ENCODE measurements around the gene CNTLN.
"Not testable (repeated sequence)": the region's sequence is repeated elsewhere in the genome, so short reads cannot be mapped to it uniquely, and the experiment has no call there.

Gene CNTLN

GRCh38 chr9:17191082-17191481 is 56.2 kb downstream of the CNTLN start:
- DNase-seq (ENCODE audit: low read depth), result no peak

- no peak for DNase-seq (ENCODE audit: low read depth)
These were observed 69.8 kb downstream of the CNTLN start for GRCh38 chr9:17204611-17205152.

GRCh38 chr9:17216011-17216410 is 81.2 kb downstream of the CNTLN start:
- DNase-seq (ENCODE audit: low read depth), result no peak

GRCh38 chr9:17216646-17217045 is 81.8 kb downstream of the CNTLN start:
- DNase-seq (ENCODE audit: low read depth), result no peak

GRCh38 chr9:17217272-17217671 is 82.4 kb downstream of the CNTLN start:
- no peak for DNase-seq (ENCODE audit: low read depth)

- DNase-seq (ENCODE audit: low read depth), result no peak
These were observed 84.4 kb downstream of the CNTLN start for GRCh38 chr9:17219261-17219660.

- DNase-seq (ENCODE audit: low read depth), result no peak
These were observed 88.1 kb downstream of the CNTLN start for GRCh38 chr9:17222932-17223331.

GRCh38 chr9:17225407-17225806 is 90.6 kb downstream of the CNTLN start:
- DNase-seq (ENCODE audit: low read depth), result no peak

GRCh38 chr9:17229945-17230560 is 95.2 kb downstream of the CNTLN start:
- no peak for DNase-seq (ENCODE audit: low read depth)

- no peak for DNase-seq (ENCODE audit: low read depth)
These were observed 95.8 kb downstream of the CNTLN start for GRCh38 chr9:17230646-17231045.

- no peak for DNase-seq (ENCODE audit: low read depth)
These were observed 101.3 kb downstream of the CNTLN start for GRCh38 chr9:17236147-17236546.

- DNase-seq (ENCODE audit: low read depth), result no peak
These were observed 111.9 kb downstream of the CNTLN start for GRCh38 chr9:17246770-17247169.

- DNase-seq (ENCODE audit: low read depth), result no peak
These were observed 116.3 kb downstream of the CNTLN start for GRCh38 chr9:17251100-17251499.

GRCh38 chr9:17268531-17269188 is 133.8 kb downstream of the CNTLN start:
- not testable (repeated sequence) for DNase-seq (ENCODE audit: low read depth)

- no peak for DNase-seq (ENCODE audit: low read depth)
These were observed 135.0 kb downstream of the CNTLN start for GRCh38 chr9:17269799-17270198.

GRCh38 chr9:17272536-17272935 is 137.7 kb downstream of the CNTLN start:
- no peak for DNase-seq (ENCODE audit: low read depth)

GRCh38 chr9:17280350-17281012 is 145.6 kb downstream of the CNTLN start:
- no peak for DNase-seq (ENCODE audit: low read depth)

GRCh38 chr9:17290673-17291072 is 155.8 kb downstream of the CNTLN start:
- not testable (repeated sequence) for DNase-seq (ENCODE audit: low read depth)

- no peak for DNase-seq (ENCODE audit: low read depth)
These were observed 156.9 kb downstream of the CNTLN start for GRCh38 chr9:17291766-17292165.

- no peak for DNase-seq (ENCODE audit: low read depth)
These were observed 158.8 kb downstream of the CNTLN start for GRCh38 chr9:17293685-17294084.

GRCh38 chr9:17294822-17295624 is 160.2 kb downstream of the CNTLN start:
- DNase-seq (ENCODE audit: low read depth), result no peak

- DNase-seq (ENCODE audit: low read depth), result no peak
These were observed 180.5 kb downstream of the CNTLN start for GRCh38 chr9:17315341-17315740.
